ENCODE results near the gene ZNF43.
"Not testable (repeated sequence)": the region's sequence is repeated elsewhere in the genome, so short reads cannot be mapped to it uniquely, and the experiment has no call there.

Gene ZNF43

GRCh38 chr19:21765151-21765550 lies 70.8 kb downstream of the ZNF43 start:
- H3K4me3 ChIP-seq (IDR thresholded peaks at IDR 0.05; ENCODE audit: insufficient read depth, low read depth, low read length), result no peak overlapping the region
- no peak overlapping the region for H2AFZ ChIP-seq (ENCODE audit: low read depth)
- no peaks in the 10 kb centered on the region for H4K20me1 ChIP-seq (ENCODE audit: insufficient read depth)
- no peaks in the 10 kb centered on the region for H3K4me1 ChIP-seq (ENCODE audit: low read depth, poor library complexity, severe bottlenecking)
- no peak for TF ChIP-seq CTCF (conservative IDR thresholded peaks at IDR 0.05; ENCODE audit: low read depth, low read length)
- H3K27me3 ChIP-seq (ENCODE audit: insufficient read depth, low read depth), result no peaks in the 10 kb centered on the region
- H3K79me2 ChIP-seq (ENCODE audit: insufficient read depth, low read depth), result no peaks in the 10 kb centered on the region
- H3K9ac ChIP-seq, result no peak overlapping the region
- no peak overlapping the region for H3K4me2 ChIP-seq
- no peaks in the 10 kb centered on the region for H3K36me3 ChIP-seq (ENCODE audit: insufficient read depth)
- H3K27ac ChIP-seq, result no peak overlapping the region

- H4K20me1 ChIP-seq (ENCODE audit: insufficient read depth); H3K4me2 ChIP-seq; H3K4me1 ChIP-seq (ENCODE audit: low read depth, poor library complexity, severe bottlenecking); H3K9ac ChIP-seq; H3K4me3 ChIP-seq (IDR thresholded peaks at IDR 0.05; ENCODE audit: insufficient read depth, low read depth, low read length); H3K36me3 ChIP-seq (ENCODE audit: insufficient read depth); H3K79me2 ChIP-seq (ENCODE audit: insufficient read depth, low read depth); H3K27ac ChIP-seq; H2AFZ ChIP-seq (ENCODE audit: low read depth); H3K27me3 ChIP-seq (ENCODE audit: insufficient read depth, low read depth): not testable (repeated sequence)
These were observed 74.4 kb downstream of the ZNF43 start for GRCh38 chr19:21761547-21761946.

GRCh38 chr19:21758296-21758695 lies 77.7 kb downstream of the ZNF43 start:
- no peaks in the 10 kb centered on the region for H3K79me2 ChIP-seq (ENCODE audit: insufficient read depth, low read depth)
- no peak overlapping the region for H3K9ac ChIP-seq
- H2AFZ ChIP-seq (ENCODE audit: low read depth), result no peak overlapping the region
- no peak for TF ChIP-seq CTCF (conservative IDR thresholded peaks at IDR 0.05; ENCODE audit: low read depth, low read length)
- H3K27ac ChIP-seq, result no peak overlapping the region
- no peaks in the 10 kb centered on the region for H3K4me1 ChIP-seq (ENCODE audit: low read depth, poor library complexity, severe bottlenecking)
- H3K27me3 ChIP-seq (ENCODE audit: insufficient read depth, low read depth), result no peaks in the 10 kb centered on the region
- H4K20me1 ChIP-seq (ENCODE audit: insufficient read depth), result no peaks in the 10 kb centered on the region
- no peak overlapping the region for H3K4me2 ChIP-seq
- H3K36me3 ChIP-seq (ENCODE audit: insufficient read depth), result no peaks in the 10 kb centered on the region
- H3K4me3 ChIP-seq (IDR thresholded peaks at IDR 0.05; ENCODE audit: insufficient read depth, low read depth, low read length), result no peak overlapping the region

GRCh38 chr19:21755555-21755954 lies 80.4 kb downstream of the ZNF43 start:
- H3K9ac ChIP-seq; H3K4me3 ChIP-seq (IDR thresholded peaks at IDR 0.05; ENCODE audit: insufficient read depth, low read depth, low read length); H3K27me3 ChIP-seq (ENCODE audit: insufficient read depth, low read depth); H3K4me1 ChIP-seq (ENCODE audit: low read depth, poor library complexity, severe bottlenecking); H3K27ac ChIP-seq; H3K79me2 ChIP-seq (ENCODE audit: insufficient read depth, low read depth); H3K4me2 ChIP-seq; H2AFZ ChIP-seq (ENCODE audit: low read depth); H3K36me3 ChIP-seq (ENCODE audit: insufficient read depth); H4K20me1 ChIP-seq (ENCODE audit: insufficient read depth): not testable (repeated sequence)
